CD4-positive, alpha-beta T cell treated with Interleukin-15 for 1 hour (primary cell): ENCODE results near the gene TMEM176A.

ENCODE experiments used
- DNase-seq: peaks from one replicate; pipeline ENCODE4 v3.0.0-alpha.2; 2020

TMEM176A gene

GRCh38 chr7:150820148-150820547 is 19.6 kb downstream of the TMEM176A start:
- no peak for DNase-seq

DNA sequence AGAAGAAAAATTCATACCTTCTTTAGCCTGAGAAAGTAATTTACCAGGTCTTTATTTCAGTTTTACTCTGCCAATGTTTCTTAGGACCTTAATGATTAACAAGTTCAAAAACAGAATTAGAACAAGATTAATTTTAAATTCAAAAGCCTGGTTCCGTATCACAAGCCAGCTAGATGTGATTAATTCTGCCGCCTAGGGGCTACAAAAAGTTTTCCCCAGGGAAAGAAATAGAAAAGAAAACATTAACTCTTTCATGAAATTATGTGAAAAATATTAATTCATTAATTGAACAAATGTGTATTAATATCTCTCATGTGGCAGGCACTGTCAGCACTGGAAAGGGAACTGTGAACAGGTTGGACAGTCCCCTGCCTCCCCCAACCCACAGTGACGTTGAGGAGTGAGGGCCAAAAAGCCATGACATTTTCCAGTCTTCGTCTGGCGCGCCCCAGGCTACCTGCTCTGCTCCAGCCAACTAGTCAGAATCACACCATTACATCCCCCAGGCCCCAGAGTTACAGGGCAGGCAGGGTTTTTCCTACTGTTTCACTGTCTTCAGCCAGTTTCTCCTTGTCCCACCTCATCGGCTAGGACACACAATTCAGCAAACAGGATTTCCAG is 20.1 kb downstream of the TMEM176A start:
- DNase-seq: no peak

GRCh38 chr7:150823043-150823442 is 22.5 kb downstream of the TMEM176A start:
- no peak for DNase-seq

- no peak for DNase-seq
Measured at GRCh38 chr7:150823484-150824126, 23.0 kb downstream of the TMEM176A start.

GRCh38 chr7:150824379-150825177 is 24.0 kb downstream of the TMEM176A start:
- no peak for DNase-seq

- DNase-seq: no peak
Measured at GRCh38 chr7:150826061-150826849, 25.7 kb downstream of the TMEM176A start.

DNA sequence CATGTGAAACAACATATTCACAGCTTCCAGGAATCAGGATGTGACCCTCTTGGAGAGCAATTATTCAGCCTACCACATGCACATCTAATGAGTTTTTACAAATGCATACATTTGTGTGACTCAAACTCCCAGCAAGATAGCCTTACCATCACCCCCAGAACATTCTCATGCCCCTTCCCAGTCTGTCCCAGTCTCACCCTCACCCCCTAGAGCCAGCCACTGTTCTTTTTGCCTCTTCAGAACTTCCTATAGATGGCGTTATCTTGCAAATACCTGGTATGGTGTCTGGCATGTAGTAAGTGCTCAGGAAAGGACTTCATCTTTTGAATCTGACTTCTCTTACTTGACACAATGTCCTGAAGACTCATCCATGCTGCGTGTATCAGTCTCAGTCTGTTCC is 27.8 kb downstream of the TMEM176A start:
- no peak for DNase-seq

GRCh38 chr7:150829426-150829825 is 28.9 kb downstream of the TMEM176A start:
- no peak for DNase-seq

GRCh38 chr7:150830937-150831336 is 30.4 kb downstream of the TMEM176A start:
- DNase-seq: no peak

DNA sequence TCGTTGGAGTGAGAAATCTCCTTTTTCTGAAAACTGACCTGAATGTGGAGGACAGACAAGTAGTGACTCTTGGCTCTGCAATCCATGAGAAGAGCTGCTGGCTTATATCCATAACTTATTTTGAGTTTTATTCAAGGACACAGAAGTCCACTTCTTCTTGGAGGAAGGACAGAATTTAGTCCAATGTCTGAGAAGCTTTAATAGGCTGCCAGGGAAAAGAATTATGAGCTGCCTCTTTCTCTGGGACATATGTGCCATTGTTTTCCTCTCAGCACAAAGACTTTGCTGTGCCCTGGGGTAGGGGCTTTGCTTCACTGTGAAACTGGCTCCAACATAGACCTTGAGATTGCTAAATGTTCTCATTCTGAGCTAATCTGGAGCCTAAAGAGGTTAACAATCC is 31.3 kb downstream of the TMEM176A start:
- no peak for DNase-seq

GRCh38 chr7:150835019-150835418 is 34.5 kb downstream of the TMEM176A start:
- no peak for DNase-seq

GRCh38 chr7:150835702-150836280 is 35.2 kb downstream of the TMEM176A start:
- no peak for DNase-seq

DNA sequence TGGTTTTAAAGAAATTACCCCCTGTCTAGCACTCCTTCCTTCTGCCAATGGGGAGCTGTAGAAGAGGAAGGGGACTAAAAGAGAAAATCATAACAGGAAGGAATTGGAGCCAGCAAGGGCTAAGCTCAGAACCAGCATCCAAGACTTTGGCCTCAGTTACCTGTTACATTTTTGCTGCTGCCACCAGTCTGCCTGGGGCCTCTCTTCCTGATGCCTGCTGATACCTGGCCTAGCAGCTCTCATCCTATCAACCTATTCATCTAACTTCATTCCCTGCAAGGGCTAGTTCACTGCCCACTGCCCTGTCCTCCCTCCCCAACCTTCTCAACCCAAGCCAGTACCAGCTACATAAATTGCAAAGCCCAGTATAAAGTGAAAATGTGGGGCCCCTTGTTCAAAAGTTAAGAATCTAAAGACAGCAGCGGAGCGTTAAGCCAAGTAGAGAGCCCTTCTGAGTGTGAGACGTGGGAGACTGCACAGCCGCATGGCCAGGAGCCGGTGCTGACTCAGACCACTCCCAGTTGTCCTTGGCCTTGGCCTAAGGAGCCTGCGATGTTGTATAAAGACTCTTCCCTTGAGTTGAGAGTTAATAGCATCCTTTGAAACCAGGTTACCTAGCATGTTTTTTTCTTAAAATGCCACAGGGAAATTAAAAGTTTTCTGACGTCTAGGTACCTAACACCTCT is 38.5 kb downstream of the TMEM176A start:
- no peak for DNase-seq

- no peak for DNase-seq
Measured at GRCh38 chr7:150842018-150842417, 41.4 kb downstream of the TMEM176A start.

GRCh38 chr7:150842716-150843115 is 42.1 kb downstream of the TMEM176A start:
- DNase-seq: no peak

DNA sequence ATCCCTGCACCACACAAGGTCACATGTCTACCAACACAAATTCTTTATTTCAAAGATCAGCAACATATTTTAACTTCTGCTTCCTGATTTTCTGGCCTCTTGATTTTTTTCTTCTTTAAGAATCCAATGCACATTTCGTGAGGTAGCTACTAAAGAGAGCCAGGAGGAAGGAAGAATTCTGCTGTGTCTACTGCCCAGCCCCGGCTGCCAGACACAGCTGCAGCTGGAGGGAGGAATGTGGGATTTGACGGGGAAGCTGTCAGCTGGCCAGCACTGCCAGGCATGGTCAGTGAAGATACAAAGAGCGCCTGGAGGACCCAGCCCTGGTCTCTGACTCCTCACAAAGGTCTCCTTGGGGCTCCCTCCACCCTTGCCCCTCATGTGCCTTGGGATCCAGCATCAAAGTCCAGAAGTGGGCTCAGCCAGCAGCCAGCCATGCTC is 44.9 kb downstream of the TMEM176A start:
- DNase-seq: no peak

GRCh38 chr7:150846291-150847115 is 45.9 kb downstream of the TMEM176A start:
- DNase-seq: no peak

GRCh38 chr7:150847536-150847935 is 47.0 kb downstream of the TMEM176A start:
- DNase-seq: no peak

DNA sequence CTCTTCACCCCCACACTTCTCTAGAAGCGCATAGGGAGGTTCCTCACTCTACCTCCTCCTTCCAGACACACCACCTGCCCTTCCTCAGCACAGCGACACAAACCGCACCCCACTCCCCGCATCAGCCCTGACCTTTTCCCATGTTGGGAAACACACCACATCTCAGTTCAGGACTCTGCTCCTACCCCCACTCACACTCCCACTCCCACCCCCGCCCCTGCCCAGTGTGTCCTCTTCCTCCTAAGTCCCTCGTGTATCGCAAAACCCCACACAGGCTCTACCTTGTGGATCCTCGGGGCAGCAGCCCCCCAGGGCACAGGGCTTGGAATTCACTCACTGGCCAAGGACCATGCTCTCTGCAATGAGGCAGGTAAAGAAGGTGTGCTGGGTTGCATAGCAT is 47.5 kb downstream of the TMEM176A start:
- DNase-seq: no peak

DNA sequence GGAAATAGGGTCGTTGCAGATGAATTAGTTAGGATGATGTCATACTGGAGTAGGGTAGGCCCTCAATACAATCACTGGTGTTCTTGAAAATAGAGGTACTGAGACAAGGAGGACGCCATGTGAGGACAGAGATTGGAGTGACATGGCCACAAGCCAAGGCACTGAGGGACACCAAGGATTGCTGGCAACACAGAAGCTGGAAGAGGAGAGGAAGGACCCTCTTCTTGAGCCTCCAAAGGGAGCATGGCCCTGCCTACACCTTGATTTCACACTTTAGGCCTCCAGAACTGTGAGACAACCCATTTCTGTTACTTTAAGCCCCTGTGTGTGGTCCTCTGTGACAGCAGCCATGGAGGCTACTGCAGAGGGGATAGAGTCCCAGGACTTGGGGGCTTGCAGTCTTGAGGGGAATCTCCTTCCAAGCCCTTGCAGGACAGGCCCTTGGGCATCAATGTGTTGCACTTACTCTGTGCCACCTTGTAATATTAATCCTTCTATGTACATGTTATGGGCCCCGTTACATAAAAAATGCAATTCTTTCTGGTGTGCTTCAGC is 48.1 kb downstream of the TMEM176A start:
- DNase-seq: no peak

DNA sequence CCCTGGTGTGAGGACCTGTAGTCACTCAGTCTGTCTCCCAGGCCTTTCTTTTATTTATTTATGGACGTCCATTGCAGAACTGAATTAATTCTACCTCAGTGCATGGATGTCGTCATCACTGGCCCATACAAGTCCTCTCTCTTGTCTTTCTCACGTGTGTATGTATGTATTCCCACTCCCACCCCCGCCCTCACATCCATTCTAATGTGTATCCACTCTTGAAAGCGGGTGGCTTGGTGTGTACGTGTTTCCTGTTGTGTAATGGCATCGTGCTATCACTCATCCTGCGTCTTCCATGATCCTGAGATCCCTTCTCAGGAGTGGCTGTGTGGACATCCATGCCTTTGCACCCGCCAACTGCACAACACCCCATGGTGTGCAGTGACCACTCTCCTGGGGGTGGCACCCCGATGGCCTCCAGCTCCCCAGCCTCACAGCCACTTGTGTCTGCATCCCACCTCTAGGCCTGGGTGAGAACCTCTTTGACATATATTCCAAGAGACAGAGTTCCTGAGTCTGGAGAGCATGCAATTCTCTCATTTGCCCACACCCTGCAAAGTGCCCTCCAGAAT is 48.7 kb downstream of the TMEM176A start:
- DNase-seq: no peak
